Melanocyte of skin (primary cell): Measurements from ENCODE around the gene AMMECR1L. TPM values are rescaled to one million over a fixed set of nuclear protein-coding genes. Genes with fewer than 3 reads are reported as not detected.

Source experiments
- small RNA-seq, 2 donors: library from RNA; depleted of rRNA; stranded (forward); fragments of <200 nt; gene quantifications; one replicate each; pipeline ENCODE3, GENCODE V24; 2012
- total RNA-seq, 2 donors: library from RNA; depleted of rRNA; stranded (reverse); fragments of >200 nt; gene quantifications; 2 replicates each; pipeline ENCODE4 v1.2.3, GENCODE V29; 2012

Gene AMMECR1L
- total RNA-seq: 10 to 100 TPM; 54.0 to 65.6 TPM

DNA sequence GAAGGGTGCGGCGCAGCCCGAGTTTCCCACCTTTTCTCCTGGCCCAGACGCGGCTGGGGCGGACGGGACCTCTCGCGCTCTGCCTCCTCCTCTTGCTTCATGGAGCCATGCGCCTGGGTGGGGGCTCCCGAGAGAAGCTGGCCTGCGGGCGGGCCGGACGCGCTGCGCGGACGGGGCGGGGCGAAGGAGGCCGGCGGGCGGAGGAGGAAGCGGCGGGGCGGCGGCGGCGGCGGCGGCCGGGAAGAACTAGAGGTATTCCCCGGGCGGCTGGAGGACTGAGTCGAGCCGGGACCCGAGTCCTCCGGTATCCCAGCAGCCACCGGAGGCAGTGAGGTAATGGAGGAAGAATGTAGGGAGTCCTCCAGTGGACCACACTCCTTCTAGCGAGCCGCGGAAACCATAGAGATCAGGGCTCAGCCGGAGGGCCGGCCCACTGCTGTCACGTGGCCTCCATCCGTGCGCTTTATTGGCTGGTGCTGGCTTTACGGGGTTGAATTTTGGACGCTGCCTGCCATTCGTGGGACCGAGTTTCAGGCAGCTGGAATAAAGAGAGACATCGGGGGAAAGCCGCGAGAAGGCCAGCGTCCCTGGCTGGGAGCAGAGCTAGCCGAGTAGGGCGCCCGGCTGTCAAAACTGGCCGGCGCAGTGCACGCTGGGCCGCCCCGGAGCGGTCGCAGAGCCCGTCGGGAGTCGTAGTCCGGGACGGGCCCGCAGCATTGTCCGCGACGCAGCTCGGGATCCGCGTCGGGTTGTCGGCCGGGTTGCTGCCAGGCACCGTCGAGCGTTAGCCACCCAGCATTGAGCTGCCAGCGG is at the start of gene AMMECR1L:
Gene AMMECR1L, minus strand, starts transcription at position 177 of the 813 bp plus-strand sequence. CDS start 11,722 bp downstream, outside the sequence.

Small RNA genes lying within 50 kb of the gene (small RNA-seq; reads per million reads assigned to genes)
- 0 reads per million in 2 donors for gene AC012306.1
- gene RF00017: 0 reads per million in 2 donors
- gene RF00019: 0 reads per million in 2 donors
- gene RNU6-395P: 0 reads per million in 2 donors

Other genes with a start within 250 kb of the AMMECR1L start
- under 1 TPM; under 0.01 to 0.33 TPM for gene GPR17, start 239.8 kb downstream of the AMMECR1L start, total RNA-seq
- 1 to 10 TPM; 1.7 to 2.4 TPM for gene LIMS2, start 210.4 kb downstream of the AMMECR1L start, total RNA-seq
- 1 to 10 TPM; 3.3 to 4.8 TPM for gene SFT2D3, start 184.5 kb downstream of the AMMECR1L start, total RNA-seq
- gene WDR33, start 74.8 kb downstream of the AMMECR1L start, total RNA-seq: 10 to 100 TPM; 25.1 to 31.6 TPM
- 10 to 100 TPM; 11.4 to 26.6 TPM for gene POLR2D, start 27.8 kb downstream of the AMMECR1L start, total RNA-seq
- gene SAP130, start 142.1 kb upstream of the AMMECR1L start, total RNA-seq: 10 to 100 TPM in 1 of 2 donors, 1 to 10 TPM in 1; 9.3 to 12.0 TPM
- gene UGGT1, start 205.2 kb upstream of the AMMECR1L start, total RNA-seq: 10 to 100 TPM; 27.2 to 48.6 TPM